GM18499 (cell line): ENCODE data around the gene CAPG.
A peak's percentile ranks its signal among the peaks of the same experiment; 100 is the strongest.
"Not testable (repeated sequence)": the region's sequence is repeated elsewhere in the genome, so short reads cannot be mapped to it uniquely, and the experiment has no call there.

Experiments used
- ATAC-seq: cut with Tn5 transposase; IDR thresholded peaks from one replicate; pipeline ENCODE4 v1.9.1; 2021; ENCODE audit warnings: moderate number of reproducible peaks; ENCODE audit not compliant: insufficient read depth, unreplicated experiment

Gene CAPG

DNA sequence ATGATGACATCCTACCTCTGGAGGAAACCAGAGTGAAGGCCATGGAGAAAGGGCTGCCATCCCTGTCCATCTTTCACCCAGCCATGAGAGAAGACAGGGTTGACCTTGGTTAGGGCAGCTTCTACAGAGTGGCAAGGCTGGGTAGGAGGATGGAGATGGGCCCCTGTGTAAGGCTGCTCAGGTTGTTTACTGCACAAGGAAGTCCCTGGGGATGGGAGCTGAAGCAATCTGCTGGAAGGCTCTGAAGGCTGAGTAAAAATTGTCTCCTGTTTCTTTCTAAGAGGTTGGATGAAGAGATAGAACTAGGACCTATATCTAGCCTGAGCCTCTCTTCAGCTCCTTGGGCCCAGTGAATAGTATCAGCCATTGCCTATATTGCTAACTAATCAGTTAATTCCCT, 41.2 kb downstream of the CAPG start:
- ATAC-seq, result no peak

DNA sequence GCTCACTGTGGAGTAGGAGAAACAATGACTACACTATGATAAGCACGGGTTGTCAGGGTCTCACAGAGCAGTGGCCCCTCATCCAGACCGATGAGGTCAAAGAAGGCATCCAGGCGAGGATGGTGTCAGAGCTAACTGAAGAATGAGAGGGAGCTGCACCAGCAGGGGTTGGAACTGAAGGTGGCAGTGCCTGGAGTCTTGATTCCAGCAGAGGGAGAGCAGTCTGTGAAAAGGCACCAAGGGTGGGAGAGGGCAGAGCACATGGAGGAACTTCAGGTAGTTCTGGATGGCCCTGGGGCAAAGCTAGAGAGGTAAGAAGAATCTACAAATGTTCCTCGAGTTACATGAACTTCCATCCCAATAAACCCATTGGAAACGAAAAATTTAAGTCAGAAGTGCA, 43.0 kb downstream of the CAPG start:
- no peak for ATAC-seq

DNA sequence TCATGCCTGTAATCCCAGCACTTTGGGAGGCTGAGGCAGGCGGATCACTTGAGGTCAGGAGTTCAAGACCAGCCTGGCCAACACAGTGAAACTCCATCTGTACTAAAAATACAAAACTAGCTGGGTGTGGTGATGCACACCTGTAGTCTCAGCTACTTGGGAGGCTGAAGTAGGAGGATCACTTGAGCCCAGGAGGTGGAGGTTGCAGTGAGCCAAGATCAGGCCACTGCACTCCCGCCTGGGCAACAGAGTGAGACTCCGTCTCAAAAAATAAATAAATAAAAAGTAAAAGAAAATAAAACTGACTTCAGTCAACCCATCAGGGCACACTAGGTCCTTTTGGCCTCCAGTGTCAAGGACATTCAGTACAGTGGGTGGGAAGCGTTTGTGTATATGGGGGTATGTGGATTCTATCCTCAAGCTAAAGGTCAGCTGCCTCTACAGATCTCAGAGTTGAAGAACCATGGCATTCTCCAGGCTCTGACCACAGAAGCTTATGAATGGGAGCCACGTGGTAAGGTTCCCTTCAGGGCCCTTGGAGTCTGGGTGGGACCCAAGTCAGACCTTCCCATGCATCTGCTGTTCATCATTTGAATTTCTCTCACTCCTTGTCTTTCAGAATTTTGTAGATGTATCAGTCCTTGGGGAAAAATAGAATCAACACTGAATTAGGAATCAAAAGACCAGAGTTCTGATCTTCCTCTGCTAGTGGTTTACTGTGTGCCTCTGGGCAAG, 47.3 kb downstream of the CAPG start:
- not testable (repeated sequence) for ATAC-seq

DNA sequence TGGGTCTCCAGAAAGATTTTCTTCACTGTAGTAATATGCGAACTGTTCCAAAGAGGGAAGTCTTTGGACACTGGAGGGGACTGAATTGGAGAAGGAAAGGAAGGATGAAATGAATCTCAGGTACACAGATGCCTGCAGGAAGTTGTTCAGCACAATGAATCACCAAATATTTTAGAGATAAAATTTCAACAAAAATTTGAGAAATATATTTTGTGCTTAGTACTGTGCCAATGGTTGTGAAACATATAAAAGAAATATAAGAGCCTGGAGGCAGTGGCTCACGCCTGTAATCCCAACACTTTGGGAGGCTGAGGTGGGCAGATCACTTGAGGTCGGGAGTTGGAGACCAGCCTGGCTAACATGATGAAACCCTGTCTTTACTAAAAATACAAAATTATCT, 52.4 kb downstream of the CAPG start:
- ATAC-seq, result no peak

DNA sequence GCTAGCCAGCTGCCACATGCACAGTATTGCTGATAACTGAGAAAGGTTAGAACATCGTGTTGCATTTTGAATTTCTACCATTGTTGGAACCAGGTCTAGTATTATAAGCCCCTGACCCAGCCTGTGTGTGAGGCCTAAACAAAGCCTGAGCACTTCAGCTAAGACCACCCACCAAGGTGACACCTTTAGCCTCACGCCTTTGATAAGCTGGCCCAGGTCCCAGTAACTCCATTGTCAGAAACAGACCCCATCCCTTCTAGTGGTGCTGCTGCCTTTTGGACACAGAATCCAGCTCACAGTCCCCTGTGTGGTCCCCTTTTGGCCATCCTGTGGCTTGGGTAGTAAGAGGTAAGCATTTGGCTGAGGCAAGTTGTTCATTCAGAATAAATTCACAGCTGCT, 54.0 kb downstream of the CAPG start:
- ATAC-seq, result no peak

DNA sequence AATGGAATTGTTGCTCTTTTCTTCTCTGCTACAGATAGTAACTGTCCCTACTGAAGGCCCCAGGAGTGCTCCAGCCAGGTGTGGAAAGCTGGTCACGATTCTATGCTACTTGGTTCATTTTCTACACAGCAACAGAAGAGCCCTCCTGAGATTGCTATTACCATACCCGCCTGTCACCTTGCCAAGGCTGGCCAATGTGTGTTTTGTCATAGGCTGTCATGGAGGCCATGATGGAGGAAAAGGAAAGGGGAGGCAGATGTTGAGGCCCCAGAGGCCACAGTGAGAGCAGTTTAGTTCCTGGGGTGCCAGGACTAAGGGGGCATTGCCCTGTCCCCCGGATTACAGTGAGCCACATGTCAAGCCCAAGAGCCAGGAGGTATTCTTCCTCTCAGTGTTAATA, 54.6 kb downstream of the CAPG start:
- no peak for ATAC-seq

DNA sequence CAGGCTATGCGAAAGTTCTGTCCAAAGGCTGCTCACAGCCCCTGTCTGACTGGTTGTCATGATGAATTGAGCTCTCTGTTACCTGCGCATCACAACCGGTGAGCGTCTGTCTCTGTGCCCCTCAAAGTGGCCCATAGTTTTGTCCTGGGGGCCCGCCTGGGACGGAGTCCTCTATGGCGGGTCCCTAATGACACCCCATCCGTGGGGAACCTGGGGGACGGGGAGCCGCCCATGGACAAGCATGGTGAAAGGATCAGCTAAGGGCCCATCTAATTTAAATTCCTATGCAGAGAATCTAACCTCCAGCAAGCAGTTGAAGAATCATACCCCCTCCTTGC, 55.1 kb downstream of the CAPG start:
- peak; percentile 5 for ATAC-seq

DNA sequence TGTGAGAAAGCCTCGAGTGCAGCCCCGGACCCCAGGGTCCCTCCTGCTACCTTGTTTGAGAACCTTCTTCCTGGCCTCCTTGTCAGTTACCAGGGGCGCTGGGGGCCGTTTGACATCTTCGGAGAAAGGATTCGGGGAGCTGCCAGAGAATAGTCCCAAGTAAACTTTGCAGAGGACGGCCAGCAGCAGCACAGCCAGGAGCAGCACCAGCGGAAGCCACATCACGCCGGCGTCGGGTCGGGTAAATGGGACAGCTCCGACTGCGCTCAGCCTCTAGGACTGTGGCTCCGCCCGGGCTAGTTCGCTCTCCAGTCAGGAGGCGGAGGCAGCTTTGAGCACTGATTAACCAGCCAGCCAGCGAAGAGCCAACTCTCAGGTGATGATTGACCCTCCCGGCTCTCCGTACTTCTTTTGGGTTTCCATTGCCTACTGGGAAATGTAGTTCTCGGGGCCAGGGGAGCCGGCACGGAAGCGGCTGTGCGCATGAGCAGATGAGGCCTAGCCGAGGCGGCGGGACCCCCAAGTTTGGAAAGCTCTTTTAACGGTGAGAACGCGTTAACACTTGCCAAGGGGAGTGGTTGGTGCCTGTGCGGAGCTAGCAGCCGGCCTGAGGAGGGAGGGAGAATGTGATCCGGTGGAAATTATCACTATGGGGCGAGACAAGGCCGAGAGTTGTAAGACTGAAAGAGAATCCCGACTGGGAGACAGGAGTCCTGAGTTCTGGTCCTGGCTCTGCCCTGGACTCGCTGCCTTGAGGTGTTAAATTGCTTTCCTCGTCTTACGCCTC, 55.7 kb downstream of the CAPG start, which contains the start of the genes ELMOD3 and RETSAT:
Gene ELMOD3, plus strand, starts transcription at position 484 of the 787 bp plus-strand sequence. CDS start 2,430 bp downstream, outside the sequence.
Gene RETSAT, minus strand, starts transcription at position 243 of the 787 bp plus-strand sequence. Its CDS starts 21 bp downstream, at position 222.
- ATAC-seq, result peak; percentile 92

DNA sequence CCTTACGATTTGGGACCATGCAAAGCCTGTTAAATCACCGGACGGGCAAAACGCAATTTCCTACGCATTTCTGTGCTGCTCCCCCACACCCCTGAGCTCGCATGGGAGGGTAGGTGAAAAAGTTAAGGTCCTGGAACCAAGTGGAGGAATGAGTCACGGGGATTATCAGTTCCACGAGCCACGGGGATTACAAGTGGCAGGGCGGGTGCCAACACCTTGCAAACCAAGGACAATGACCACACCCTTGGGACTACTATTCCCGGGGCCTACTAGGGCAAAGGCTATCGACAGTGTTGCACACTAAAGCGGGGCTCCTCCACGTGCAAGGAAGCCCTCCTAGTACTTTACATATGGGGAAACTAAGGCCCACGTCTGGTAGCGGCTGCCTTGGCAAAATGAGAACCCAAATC, 56.3 kb downstream of the CAPG start:
- ATAC-seq, result no peak

DNA sequence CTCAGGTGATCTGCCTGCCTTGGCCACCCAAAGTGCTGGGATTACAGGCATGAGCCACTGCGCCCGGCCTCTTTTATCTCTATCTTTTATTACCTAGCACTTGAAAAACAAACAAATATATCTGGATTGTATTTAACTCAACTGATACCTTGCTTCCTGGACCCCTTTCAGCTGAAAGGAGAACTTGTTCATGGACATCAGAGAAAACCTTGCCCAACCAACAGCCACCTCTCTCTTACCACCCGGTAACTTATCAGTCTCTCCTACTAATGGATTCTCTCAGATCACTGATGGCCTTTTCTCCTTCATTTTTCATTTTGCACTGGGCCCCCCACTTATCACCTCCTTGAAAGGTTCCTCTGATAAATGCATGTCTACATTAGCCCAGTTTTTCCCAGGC, 62.6 kb downstream of the CAPG start:
- no peak for ATAC-seq
